OCI-LY3 (cell line): ENCODE measurements around the gene OSBPL3.

Source experiments
- H2AFZ ChIP-seq: fragments of 200-600, 300-600 bp; shearing (Covaris generic); 2 replicates; pipeline ENCODE4 v1.6.0; 2014; ENCODE audit warnings: antibody characterized with exemption, low read depth, low read length
- H3K27ac ChIP-seq: fragments of 200-600, 300-600 bp; sonication (generic); 2 replicates; pipeline ENCODE4 v1.5.1; 2014; ENCODE audit warnings: mild to moderate bottlenecking, low read length, moderate library complexity, mixed read lengths
- H3K27me3 ChIP-seq: fragments of 200-600, 300-600 bp; sonication (generic); 2 replicates; pipeline ENCODE4 v1.6.1; 2014; ENCODE audit warnings: low read depth, low read length, mixed read lengths
- H3K36me3 ChIP-seq: fragments of 200-600, 300-600 bp; sonication (generic); replicated peaks from 2 replicates; pipeline ENCODE3; 2014; ENCODE audit warnings: low read depth, low read length, mixed read lengths
- H3K4me1 ChIP-seq: fragments of 300-600, 200-600 bp; sonication (generic); 2 replicates; pipeline ENCODE4 v1.6.1; 2014; ENCODE audit warnings: low read length, mixed read lengths
- H3K4me2 ChIP-seq: fragments of 200-600, 300-600 bp; sonication (generic); 2 replicates; pipeline ENCODE4 v1.6.1; 2014; ENCODE audit warnings: low read length, mixed read lengths
- H3K4me3 ChIP-seq: fragments of 300-600, 200-600 bp; sonication (generic); 2 replicates; pipeline ENCODE4 v1.5.1; 2014; ENCODE audit warnings: antibody characterized with exemption, mild to moderate bottlenecking, low read length, moderate library complexity
- H3K79me2 ChIP-seq: fragments of 300-600, 200-600 bp; shearing (Covaris generic); 2 replicates; pipeline ENCODE4 v1.6.1; 2014; ENCODE audit warnings: mild to moderate bottlenecking, low read length, mixed read lengths
- H3K9ac ChIP-seq: fragments of 300-600, 200-600 bp; shearing (Covaris generic); 2 replicates; pipeline ENCODE4 v1.6.0; 2014; ENCODE audit warnings: mild to moderate bottlenecking, low read length, moderate library complexity
- H3K9me3 ChIP-seq: fragments of 200-600, 300-600 bp; shearing (Covaris generic); 2 replicates; pipeline ENCODE4 v1.6.1; 2014; ENCODE audit warnings: low read length, mixed read lengths; ENCODE audit not compliant: insufficient read depth
- H4K20me1 ChIP-seq: fragments of 200-600, 300-600 bp; sonication (generic); 2 replicates; pipeline ENCODE4 v1.6.1; 2016; ENCODE audit warnings: low read length, mixed read lengths; ENCODE audit not compliant: insufficient read depth
- EZH2phosphoT487 ChIP-seq: fragments of 200-600 bp; shearing (Covaris generic); IDR thresholded peaks from 2 replicates; pipeline ENCODE4 v1.6.1; 2018; ENCODE audit warnings: antibody characterized with exemption, mixed run types, low read depth
- TF ChIP-seq, protein P1 (sequence below): fragments of 200-600, 300-600 bp; sonication (generic); IDR thresholded peaks from 2 replicates; pipeline ENCODE4 v1.5.1; 2014; ENCODE audit warnings: antibody characterized with exemption, low read length, low read depth

The OSBPL3 gene

DNA sequence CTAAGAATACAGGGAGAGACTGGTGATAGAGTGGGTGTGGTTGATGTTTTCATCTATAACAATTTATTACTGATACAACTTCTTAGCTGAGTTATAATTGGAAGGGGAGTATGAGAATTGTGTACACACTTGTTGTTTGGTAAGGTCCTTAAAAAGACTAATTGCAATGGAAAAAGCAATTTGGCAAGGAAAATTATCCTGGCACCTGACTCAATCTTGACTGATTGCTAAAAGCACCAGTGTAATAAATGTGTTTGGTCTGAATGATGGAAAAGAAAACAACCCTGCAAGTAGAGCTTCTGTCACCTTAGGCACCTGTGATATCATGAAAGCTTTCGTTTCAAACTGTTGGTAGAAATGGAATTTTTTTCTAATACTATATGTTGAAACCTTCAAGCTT lies 216.0 kb downstream of the OSBPL3 start:
- H3K27me3 ChIP-seq, result no peaks in the 10 kb centered on the region
- H4K20me1 ChIP-seq, result no peaks in the 10 kb centered on the region
- no peaks in the 10 kb centered on the region for H3K79me2 ChIP-seq
- no peak overlapping the region for H3K4me2 ChIP-seq
- no peak overlapping the region for H2AFZ ChIP-seq
- H3K4me3 ChIP-seq, result no peak overlapping the region
- H3K4me1 ChIP-seq, result peaks cover 7% of the 10 kb centered on the region
- TF ChIP-seq, protein P1, sequence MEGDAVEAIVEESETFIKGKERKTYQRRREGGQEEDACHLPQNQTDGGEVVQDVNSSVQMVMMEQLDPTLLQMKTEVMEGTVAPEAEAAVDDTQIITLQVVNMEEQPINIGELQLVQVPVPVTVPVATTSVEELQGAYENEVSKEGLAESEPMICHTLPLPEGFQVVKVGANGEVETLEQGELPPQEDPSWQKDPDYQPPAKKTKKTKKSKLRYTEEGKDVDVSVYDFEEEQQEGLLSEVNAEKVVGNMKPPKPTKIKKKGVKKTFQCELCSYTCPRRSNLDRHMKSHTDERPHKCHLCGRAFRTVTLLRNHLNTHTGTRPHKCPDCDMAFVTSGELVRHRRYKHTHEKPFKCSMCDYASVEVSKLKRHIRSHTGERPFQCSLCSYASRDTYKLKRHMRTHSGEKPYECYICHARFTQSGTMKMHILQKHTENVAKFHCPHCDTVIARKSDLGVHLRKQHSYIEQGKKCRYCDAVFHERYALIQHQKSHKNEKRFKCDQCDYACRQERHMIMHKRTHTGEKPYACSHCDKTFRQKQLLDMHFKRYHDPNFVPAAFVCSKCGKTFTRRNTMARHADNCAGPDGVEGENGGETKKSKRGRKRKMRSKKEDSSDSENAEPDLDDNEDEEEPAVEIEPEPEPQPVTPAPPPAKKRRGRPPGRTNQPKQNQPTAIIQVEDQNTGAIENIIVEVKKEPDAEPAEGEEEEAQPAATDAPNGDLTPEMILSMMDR, result no peak
- no peak for TF ChIP-seq EZH2phosphoT487
- no peaks in the 10 kb centered on the region for H3K36me3 ChIP-seq
- no peaks in the 10 kb centered on the region for H3K9me3 ChIP-seq
- no peak overlapping the region for H3K9ac ChIP-seq
- no peak overlapping the region for H3K27ac ChIP-seq

DNA sequence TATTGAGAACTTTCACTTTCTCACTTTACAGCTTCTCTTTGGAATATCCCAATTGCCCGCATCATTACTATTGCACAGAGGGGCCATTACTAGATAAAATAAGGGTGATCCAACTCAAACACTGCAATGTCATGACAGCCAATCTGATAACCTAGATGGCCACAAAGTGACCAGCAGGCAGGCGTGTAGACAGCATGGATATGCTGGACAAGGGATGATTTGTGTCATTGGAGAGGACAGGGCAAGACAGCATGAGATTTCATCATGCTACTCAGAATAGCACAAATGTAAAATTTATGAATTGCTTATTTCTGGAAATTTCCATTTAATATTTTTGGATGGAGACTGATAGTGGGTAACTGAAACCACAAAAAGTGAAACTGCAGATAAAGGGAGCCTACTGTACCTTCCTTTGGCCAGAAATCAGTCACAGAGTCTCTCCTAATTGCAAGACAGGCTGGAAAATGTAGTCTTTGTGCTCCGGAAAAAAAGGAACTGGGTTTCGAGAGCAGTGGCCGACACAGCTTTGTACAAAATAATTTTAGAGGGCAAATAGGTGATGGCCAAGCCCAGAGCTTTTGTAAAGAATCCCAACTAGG lies 216.6 kb downstream of the OSBPL3 start:
- no peaks in the 10 kb centered on the region for H3K9me3 ChIP-seq
- H3K4me1 ChIP-seq, result peaks cover 2% of the 10 kb centered on the region
- no peak overlapping the region for H2AFZ ChIP-seq
- no peaks in the 10 kb centered on the region for H4K20me1 ChIP-seq
- H3K79me2 ChIP-seq, result no peaks in the 10 kb centered on the region
- H3K27me3 ChIP-seq, result no peaks in the 10 kb centered on the region
- H3K27ac ChIP-seq, result no peak overlapping the region
- no peaks in the 10 kb centered on the region for H3K36me3 ChIP-seq
- no peak overlapping the region for H3K4me3 ChIP-seq
- H3K4me2 ChIP-seq, result no peak overlapping the region
- no peak overlapping the region for H3K9ac ChIP-seq
- TF ChIP-seq, protein P1, result no peak
- no peak for TF ChIP-seq EZH2phosphoT487

DNA sequence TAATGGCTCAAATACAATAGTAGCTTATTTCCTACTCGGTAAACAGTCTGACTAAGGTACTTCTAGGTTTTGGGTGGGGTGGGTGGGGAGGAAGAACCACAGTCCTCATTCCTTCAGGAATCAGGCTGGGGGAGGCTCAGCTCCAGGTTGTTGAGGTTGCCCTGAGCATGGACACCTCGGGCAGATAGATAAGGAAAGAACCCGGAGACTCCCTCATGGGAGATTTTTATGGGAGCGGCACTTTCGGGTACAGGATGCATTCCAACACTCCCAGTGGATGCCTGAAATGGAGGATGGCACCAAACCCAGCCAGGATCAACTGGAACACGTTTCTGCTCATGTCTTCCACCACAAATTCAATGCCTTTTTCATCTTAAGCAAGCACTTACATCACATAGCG lies 217.2 kb downstream of the OSBPL3 start:
- Histone ChIP-seq H3K4me2 (no peak overlapping the region), H4K20me1 (no peaks in the 10 kb centered on the region)

DNA sequence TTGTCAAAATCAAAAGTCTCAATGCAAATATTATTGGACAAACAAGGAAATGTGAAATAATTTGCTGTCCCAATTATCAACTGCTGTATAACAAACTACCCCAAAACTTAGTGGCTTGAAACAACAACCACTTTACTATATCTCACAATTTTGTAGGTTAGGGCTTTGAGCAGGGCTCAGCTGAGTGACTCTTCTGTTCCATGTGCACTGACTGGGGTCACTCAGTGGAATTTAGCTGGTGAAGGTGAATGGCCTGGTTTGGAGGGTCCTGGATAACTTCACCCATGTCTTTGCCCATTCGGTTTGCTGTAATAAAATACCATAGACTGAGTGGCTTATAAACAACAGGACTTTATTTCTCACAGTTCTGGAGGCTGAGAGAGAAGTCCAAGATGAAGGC lies 219.0 kb downstream of the OSBPL3 start:
- Histone ChIP-seq H3K4me1 (peaks cover 7% of the 10 kb centered on the region), H3K27me3 (no peaks in the 10 kb centered on the region; the same call in 1 of the 2 replicates), H3K9me3 (no peaks in the 10 kb centered on the region), H3K9ac (no peak overlapping the region), H3K4me2 (no peak overlapping the region), H3K79me2 (no peaks in the 10 kb centered on the region), H2AFZ (no peak overlapping the region), H4K20me1 (no peaks in the 10 kb centered on the region), H3K36me3 (no peaks in the 10 kb centered on the region), H3K27ac (no peak overlapping the region), H3K4me3 (no peak overlapping the region)
- TF ChIP-seq, protein P1, result no peak
- TF ChIP-seq EZH2phosphoT487, result no peak

More for the DNA sequence above, 217.2 kb downstream of the OSBPL3 start:
- no peaks in the 10 kb centered on the region for H3K79me2 ChIP-seq
- no peaks in the 10 kb centered on the region; the same call in 1 of the 2 replicates for H3K27me3 ChIP-seq
- H3K9me3 ChIP-seq, result no peaks in the 10 kb centered on the region
- H3K9ac ChIP-seq, result no peak overlapping the region
- no peak overlapping the region for H3K4me3 ChIP-seq
- no peaks in the 10 kb centered on the region for H3K36me3 ChIP-seq
- no peak overlapping the region for H2AFZ ChIP-seq
- H3K4me1 ChIP-seq, result no peaks in the 10 kb centered on the region
- no peak overlapping the region for H3K27ac ChIP-seq
- TF ChIP-seq, protein P1, result no peak
- TF ChIP-seq EZH2phosphoT487, result no peak
